ENCODE results near the gene MAP3K10. TPM values are rescaled to one million over a fixed set of nuclear protein-coding genes. Genes with fewer than 3 reads are reported as not detected.

Gene MAP3K10
- total and polyA plus RNA-seq, 2 of the 13 experiments (the other 11 are each of a cell fraction or from before 2014, with no cell fraction given): 3.4 to 5.0 TPM

GRCh38 chr19:40190891-40191835 lies at the start of gene MAP3K10 (continued):
- no peak for TF ChIP-seq ZNF660 (CRISPR knock-in tag; IDR thresholded peaks at IDR 0.05; ENCODE audit: borderline replicate concordance, low read depth)
- TF ChIP-seq ZNF350 (CRISPR knock-in tag; IDR thresholded peaks at IDR 0.05; ENCODE audit: borderline replicate concordance, low read depth): no peak; the same call in 1 of the 2 replicates
- no peak for TF ChIP-seq USF2 (IDR thresholded peaks at IDR 0.05; ENCODE audit: low read depth, low read length)
- TF ChIP-seq USF2 (CRISPR knock-in tag; IDR thresholded peaks at IDR 0.05; ENCODE audit: borderline replicate concordance): no peak
- TF ChIP-seq GMEB1 (CRISPR knock-in tag; IDR thresholded peaks at IDR 0.05; ENCODE audit: borderline replicate concordance): peak; percentile 85
- TF ChIP-seq ZNF747 (CRISPR knock-in tag; IDR thresholded peaks at IDR 0.05; ENCODE audit: borderline replicate concordance): no peak
- TF ChIP-seq ZNF878 (CRISPR knock-in tag; IDR thresholded peaks at IDR 0.05): no peak
- TF ChIP-seq TRIM24 (CRISPR knock-in tag; IDR thresholded peaks at IDR 0.05): no peak
- no peak; the same call in 1 of the 2 replicates for TF ChIP-seq ZNF460 (CRISPR knock-in tag; IDR thresholded peaks at IDR 0.05; ENCODE audit: borderline replicate concordance)
- no peak for TF ChIP-seq MTF2 (CRISPR knock-in tag; IDR thresholded peaks at IDR 0.05; ENCODE audit: borderline replicate concordance)
- no peak for TF ChIP-seq ZNF251 (CRISPR knock-in tag; IDR thresholded peaks at IDR 0.05)
- no peak for TF ChIP-seq ZNF383 (CRISPR knock-in tag; IDR thresholded peaks at IDR 0.05; ENCODE audit: borderline replicate concordance)
- TF ChIP-seq PREB (CRISPR knock-in tag; IDR thresholded peaks at IDR 0.05): no peak
- peak; percentile 86; the same call in 1 of the 2 replicates for TF ChIP-seq ZSCAN21 (CRISPR knock-in tag; IDR thresholded peaks at IDR 0.05; ENCODE audit: borderline replicate concordance)
- TF ChIP-seq SRF (IDR thresholded peaks at IDR 0.05; ENCODE audit: low read depth, low read length): no peak
- no peak; the same call in 1 of the 2 replicates for TF ChIP-seq ZBTB10 (CRISPR knock-in tag; IDR thresholded peaks at IDR 0.05; ENCODE audit: borderline replicate concordance)
- TF ChIP-seq HIC2 (CRISPR knock-in tag; IDR thresholded peaks at IDR 0.05; ENCODE audit: low read depth): no peak

Measured in HepG2 (cell line).